ENCODE data around the gene DEAF1. TPM values are rescaled to one million over a fixed set of nuclear protein-coding genes. Genes with fewer than 3 reads are reported as not detected.

The DEAF1 gene
- total and polyA plus RNA-seq, 2 experiments from 2014 or later: 42.6 to 47.8 TPM

DNA sequence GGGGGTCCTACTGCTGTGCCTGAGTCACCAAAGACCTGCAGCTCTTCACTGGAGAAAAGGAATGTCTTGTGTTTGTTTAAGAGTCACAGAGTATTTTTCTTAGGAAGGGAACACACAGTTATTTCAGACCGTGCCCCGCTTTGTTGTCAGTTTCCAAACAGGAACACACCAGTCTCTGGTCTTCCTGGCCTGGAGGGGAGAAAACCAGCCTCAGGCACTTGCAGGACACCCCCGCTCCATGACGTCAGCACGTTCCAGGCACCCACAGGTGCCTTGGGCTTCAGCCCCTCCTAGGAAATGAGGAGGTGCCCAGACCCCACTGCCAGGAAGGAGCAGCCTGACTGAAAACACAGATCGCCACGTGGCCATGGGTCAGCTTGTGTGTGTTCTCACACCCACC, 5.4 kb downstream of the DEAF1 start:
- H3K4me3 Mint-ChIP-seq: no peak overlapping the region
- TF ChIP-seq, protein P1, sequence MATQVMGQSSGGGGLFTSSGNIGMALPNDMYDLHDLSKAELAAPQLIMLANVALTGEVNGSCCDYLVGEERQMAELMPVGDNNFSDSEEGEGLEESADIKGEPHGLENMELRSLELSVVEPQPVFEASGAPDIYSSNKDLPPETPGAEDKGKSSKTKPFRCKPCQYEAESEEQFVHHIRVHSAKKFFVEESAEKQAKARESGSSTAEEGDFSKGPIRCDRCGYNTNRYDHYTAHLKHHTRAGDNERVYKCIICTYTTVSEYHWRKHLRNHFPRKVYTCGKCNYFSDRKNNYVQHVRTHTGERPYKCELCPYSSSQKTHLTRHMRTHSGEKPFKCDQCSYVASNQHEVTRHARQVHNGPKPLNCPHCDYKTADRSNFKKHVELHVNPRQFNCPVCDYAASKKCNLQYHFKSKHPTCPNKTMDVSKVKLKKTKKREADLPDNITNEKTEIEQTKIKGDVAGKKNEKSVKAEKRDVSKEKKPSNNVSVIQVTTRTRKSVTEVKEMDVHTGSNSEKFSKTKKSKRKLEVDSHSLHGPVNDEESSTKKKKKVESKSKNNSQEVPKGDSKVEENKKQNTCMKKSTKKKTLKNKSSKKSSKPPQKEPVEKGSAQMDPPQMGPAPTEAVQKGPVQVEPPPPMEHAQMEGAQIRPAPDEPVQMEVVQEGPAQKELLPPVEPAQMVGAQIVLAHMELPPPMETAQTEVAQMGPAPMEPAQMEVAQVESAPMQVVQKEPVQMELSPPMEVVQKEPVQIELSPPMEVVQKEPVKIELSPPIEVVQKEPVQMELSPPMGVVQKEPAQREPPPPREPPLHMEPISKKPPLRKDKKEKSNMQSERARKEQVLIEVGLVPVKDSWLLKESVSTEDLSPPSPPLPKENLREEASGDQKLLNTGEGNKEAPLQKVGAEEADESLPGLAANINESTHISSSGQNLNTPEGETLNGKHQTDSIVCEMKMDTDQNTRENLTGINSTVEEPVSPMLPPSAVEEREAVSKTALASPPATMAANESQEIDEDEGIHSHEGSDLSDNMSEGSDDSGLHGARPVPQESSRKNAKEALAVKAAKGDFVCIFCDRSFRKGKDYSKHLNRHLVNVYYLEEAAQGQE (IDR thresholded peaks at IDR 0.05; ENCODE audit: unreplicated experiment): no peak
- TF ChIP-seq, protein P2, sequence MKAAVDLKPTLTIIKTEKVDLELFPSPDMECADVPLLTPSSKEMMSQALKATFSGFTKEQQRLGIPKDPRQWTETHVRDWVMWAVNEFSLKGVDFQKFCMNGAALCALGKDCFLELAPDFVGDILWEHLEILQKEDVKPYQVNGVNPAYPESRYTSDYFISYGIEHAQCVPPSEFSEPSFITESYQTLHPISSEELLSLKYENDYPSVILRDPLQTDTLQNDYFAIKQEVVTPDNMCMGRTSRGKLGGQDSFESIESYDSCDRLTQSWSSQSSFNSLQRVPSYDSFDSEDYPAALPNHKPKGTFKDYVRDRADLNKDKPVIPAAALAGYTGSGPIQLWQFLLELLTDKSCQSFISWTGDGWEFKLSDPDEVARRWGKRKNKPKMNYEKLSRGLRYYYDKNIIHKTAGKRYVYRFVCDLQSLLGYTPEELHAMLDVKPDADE (IDR thresholded peaks at IDR 0.05): no peak
- TF ChIP-seq, protein P3, sequence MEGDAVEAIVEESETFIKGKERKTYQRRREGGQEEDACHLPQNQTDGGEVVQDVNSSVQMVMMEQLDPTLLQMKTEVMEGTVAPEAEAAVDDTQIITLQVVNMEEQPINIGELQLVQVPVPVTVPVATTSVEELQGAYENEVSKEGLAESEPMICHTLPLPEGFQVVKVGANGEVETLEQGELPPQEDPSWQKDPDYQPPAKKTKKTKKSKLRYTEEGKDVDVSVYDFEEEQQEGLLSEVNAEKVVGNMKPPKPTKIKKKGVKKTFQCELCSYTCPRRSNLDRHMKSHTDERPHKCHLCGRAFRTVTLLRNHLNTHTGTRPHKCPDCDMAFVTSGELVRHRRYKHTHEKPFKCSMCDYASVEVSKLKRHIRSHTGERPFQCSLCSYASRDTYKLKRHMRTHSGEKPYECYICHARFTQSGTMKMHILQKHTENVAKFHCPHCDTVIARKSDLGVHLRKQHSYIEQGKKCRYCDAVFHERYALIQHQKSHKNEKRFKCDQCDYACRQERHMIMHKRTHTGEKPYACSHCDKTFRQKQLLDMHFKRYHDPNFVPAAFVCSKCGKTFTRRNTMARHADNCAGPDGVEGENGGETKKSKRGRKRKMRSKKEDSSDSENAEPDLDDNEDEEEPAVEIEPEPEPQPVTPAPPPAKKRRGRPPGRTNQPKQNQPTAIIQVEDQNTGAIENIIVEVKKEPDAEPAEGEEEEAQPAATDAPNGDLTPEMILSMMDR (conservative IDR thresholded peaks at IDR 0.05; ENCODE audit: low read depth in 2 of 2): no peak
- TF ChIP-seq JUNB (IDR thresholded peaks at IDR 0.05; ENCODE audit: unreplicated experiment) (no peak), ZNF331 (CRISPR knock-in tag; IDR thresholded peaks at IDR 0.05; ENCODE audit: low read depth) (no peak), EZH2phosphoT487 (IDR thresholded peaks at IDR 0.05; ENCODE audit: unreplicated experiment) (no peak), POLR2AphosphoS5 (IDR thresholded peaks at IDR 0.05; ENCODE audit: low read depth) (no peak), NANOG (IDR thresholded peaks at IDR 0.05; ENCODE audit: borderline replicate concordance) (no peak), CREB1 (CRISPR knock-in tag; IDR thresholded peaks at IDR 0.05; ENCODE audit: low read depth) (no peak), ZNF114 (CRISPR knock-in tag; IDR thresholded peaks at IDR 0.05) (no peak), EZH2 (IDR thresholded peaks at IDR 0.05; ENCODE audit: low read depth, unreplicated experiment) (no peak), STAT1 (IDR thresholded peaks at IDR 0.05; ENCODE audit: unreplicated experiment) (no peak)
- TF ChIP-seq, protein P4, sequence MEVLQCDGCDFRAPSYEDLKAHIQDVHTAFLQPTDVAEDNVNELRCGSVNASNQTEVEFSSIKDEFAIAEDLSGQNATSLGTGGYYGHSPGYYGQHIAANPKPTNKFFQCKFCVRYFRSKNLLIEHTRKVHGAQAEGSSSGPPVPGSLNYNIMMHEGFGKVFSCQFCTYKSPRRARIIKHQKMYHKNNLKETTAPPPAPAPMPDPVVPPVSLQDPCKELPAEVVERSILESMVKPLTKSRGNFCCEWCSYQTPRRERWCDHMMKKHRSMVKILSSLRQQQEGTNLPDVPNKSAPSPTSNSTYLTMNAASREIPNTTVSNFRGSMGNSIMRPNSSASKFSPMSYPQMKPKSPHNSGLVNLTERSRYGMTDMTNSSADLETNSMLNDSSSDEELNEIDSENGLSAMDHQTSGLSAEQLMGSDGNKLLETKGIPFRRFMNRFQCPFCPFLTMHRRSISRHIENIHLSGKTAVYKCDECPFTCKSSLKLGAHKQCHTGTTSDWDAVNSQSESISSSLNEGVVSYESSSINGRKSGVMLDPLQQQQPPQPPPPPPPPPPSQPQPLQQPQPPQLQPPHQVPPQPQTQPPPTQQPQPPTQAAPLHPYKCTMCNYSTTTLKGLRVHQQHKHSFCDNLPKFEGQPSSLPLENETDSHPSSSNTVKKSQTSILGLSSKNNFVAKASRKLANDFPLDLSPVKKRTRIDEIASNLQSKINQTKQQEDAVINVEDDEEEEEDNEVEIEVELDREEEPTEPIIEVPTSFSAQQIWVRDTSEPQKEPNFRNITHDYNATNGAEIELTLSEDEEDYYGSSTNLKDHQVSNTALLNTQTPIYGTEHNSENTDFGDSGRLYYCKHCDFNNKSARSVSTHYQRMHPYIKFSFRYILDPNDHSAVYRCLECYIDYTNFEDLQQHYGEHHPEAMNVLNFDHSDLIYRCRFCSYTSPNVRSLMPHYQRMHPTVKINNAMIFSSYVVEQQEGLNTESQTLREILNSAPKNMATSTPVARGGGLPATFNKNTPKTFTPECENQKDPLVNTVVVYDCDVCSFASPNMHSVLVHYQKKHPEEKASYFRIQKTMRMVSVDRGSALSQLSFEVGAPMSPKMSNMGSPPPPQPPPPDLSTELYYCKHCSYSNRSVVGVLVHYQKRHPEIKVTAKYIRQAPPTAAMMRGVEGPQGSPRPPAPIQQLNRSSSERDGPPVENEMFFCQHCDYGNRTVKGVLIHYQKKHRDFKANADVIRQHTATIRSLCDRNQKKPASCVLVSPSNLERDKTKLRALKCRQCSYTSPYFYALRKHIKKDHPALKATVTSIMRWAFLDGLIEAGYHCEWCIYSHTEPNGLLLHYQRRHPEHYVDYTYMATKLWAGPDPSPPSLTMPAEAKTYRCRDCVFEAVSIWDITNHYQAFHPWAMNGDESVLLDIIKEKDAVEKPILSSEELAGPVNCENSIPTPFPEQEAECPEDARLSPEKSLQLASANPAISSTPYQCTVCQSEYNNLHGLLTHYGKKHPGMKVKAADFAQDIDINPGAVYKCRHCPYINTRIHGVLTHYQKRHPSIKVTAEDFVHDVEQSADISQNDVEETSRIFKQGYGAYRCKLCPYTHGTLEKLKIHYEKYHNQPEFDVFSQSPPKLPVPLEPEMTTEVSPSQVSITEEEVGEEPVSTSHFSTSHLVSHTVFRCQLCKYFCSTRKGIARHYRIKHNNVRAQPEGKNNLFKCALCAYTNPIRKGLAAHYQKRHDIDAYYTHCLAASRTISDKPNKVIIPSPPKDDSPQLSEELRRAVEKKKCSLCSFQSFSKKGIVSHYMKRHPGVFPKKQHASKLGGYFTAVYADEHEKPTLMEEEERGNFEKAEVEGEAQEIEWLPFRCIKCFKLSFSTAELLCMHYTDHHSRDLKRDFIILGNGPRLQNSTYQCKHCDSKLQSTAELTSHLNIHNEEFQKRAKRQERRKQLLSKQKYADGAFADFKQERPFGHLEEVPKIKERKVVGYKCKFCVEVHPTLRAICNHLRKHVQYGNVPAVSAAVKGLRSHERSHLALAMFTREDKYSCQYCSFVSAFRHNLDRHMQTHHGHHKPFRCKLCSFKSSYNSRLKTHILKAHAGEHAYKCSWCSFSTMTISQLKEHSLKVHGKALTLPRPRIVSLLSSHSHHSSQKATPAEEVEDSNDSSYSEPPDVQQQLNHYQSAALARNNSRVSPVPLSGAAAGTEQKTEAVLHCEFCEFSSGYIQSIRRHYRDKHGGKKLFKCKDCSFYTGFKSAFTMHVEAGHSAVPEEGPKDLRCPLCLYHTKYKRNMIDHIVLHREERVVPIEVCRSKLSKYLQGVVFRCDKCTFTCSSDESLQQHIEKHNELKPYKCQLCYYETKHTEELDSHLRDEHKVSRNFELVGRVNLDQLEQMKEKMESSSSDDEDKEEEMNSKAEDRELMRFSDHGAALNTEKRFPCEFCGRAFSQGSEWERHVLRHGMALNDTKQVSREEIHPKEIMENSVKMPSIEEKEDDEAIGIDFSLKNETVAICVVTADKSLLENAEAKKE (CRISPR knock-in tag; IDR thresholded peaks at IDR 0.05): no peak
- ATAC-seq (no peak), DNase-seq (ENCODE audit: low spot score) (no peak)
- Histone ChIP-seq H3K79me2 (replicated peaks; ENCODE audit: insufficient read depth) (peaks cover 43% of the 10 kb centered on the region), H3K4me3 (no peak overlapping the region), H3K4me1 (ENCODE audit: insufficient read depth) (peaks cover 9% of the 10 kb centered on the region; the same call in 1 of the 2 replicates), H4K20me1 (replicated peaks; ENCODE audit: insufficient read depth) (peaks cover 4% of the 10 kb centered on the region; the same call in 1 of the 2 replicates), H3K27me3 (ENCODE audit: insufficient read depth) (no peaks in the 10 kb centered on the region), H3F3A (replicated peaks; ENCODE audit: low read depth) (peaks cover 16% of the 10 kb centered on the region), H2AFZ (no peak overlapping the region), H3K9me2 (ENCODE audit: insufficient read depth) (no peaks in the 10 kb centered on the region), H3K36me3 (ENCODE audit: insufficient read depth) (peaks cover 4% of the 10 kb centered on the region; the same call in 1 of the 2 replicates), H3K27ac (ENCODE audit: low read depth) (no peak overlapping the region), H3K4me2 (no peak overlapping the region)
- H3K27me3 Mint-ChIP-seq (ENCODE audit: insufficient read depth, low read depth, poor library complexity): peaks cover 15% of the 10 kb centered on the region
- peaks cover 55% of the 10 kb centered on the region for H3K36me3 Mint-ChIP-seq (ENCODE audit: low read depth)
- peaks cover 4% of the 10 kb centered on the region; the same call in 2 of the 3 replicates for H3K9me3 Mint-ChIP-seq
- no peak overlapping the region for H3K27ac Mint-ChIP-seq
- peaks cover 22% of the 10 kb centered on the region for H3K4me1 Mint-ChIP-seq

Data from GM23338 (cell line).